MM.1S (cell line): ENCODE data around the gene TAS2R13.

ENCODE experiments used
- DNase-seq: peaks from one replicate; pipeline ENCODE4 v3.0.0-alpha.2; 2015
- H2AFZ ChIP-seq: fragments of 300-600 bp; sonication (generic); 2 replicates; pipeline ENCODE4 v1.6.0; 2016; ENCODE audit warnings: antibody characterized with exemption, low read length
- H3F3A ChIP-seq: fragments of 300-600 bp; sonication (generic); 2 replicates; pipeline ENCODE4 v1.6.1; 2016; ENCODE audit warnings: mild to moderate bottlenecking, antibody characterized with exemption, low read length, moderate library complexity, mixed read lengths; ENCODE audit not compliant: insufficient read depth
- H3K27ac ChIP-seq: fragments of 300-600 bp; sonication (generic); 2 replicates; pipeline ENCODE4 v1.5.1; 2016; ENCODE audit warnings: mild to moderate bottlenecking, low read length
- H3K27me3 ChIP-seq: fragments of 300-600 bp; sonication (generic); replicated peaks from 2 replicates; pipeline ENCODE4 v1.6.0; 2016; ENCODE audit warnings: low read length; ENCODE audit not compliant: insufficient read depth
- H3K36me3 ChIP-seq: fragments of 300-600 bp; sonication (generic); replicated peaks from 2 replicates; pipeline ENCODE4 v1.6.1; 2016; ENCODE audit warnings: mild to moderate bottlenecking, low read length, mixed read lengths; ENCODE audit not compliant: insufficient read depth
- H3K4me1 ChIP-seq: fragments of 300-600 bp; sonication (generic); 2 replicates; pipeline ENCODE4 v1.6.1; 2016; ENCODE audit warnings: low read length, mixed read lengths
- H3K4me2 ChIP-seq: fragments of 300-600 bp; sonication (generic); 2 replicates; pipeline ENCODE4 v1.6.0; 2016; ENCODE audit warnings: low read depth, low read length
- H3K4me3 ChIP-seq: fragments of 300-600 bp; sonication (generic); 2 replicates; pipeline ENCODE4 v1.5.1; 2016; ENCODE audit warnings: low read length, mixed read lengths
- H3K79me2 ChIP-seq: fragments of 300-600 bp; sonication (generic); 2 replicates; pipeline ENCODE4 v1.6.1; 2016; ENCODE audit warnings: mixed run types, low read length, mixed read lengths
- H3K9ac ChIP-seq: fragments of 300-600 bp; sonication (generic); 2 replicates; pipeline ENCODE4 v1.6.1; 2016; ENCODE audit warnings: low read length, mixed read lengths
- H3K9me2 ChIP-seq: fragments of 300-600 bp; sonication (generic); replicated peaks from 2 replicates; pipeline ENCODE4 v1.6.1; 2016; ENCODE audit warnings: mild to moderate bottlenecking, low read length, mixed read lengths; ENCODE audit not compliant: insufficient read depth
- H3K9me3 ChIP-seq: fragments of 300-600 bp; sonication (generic); replicated peaks from 2 replicates; pipeline ENCODE4 v1.6.1; 2016; ENCODE audit warnings: mild to moderate bottlenecking, low read length, mixed read lengths; ENCODE audit not compliant: insufficient read depth
- H4K20me1 ChIP-seq: fragments of 300-600 bp; sonication (generic); 2 replicates; pipeline ENCODE4 v1.6.1; 2016; ENCODE audit warnings: mild to moderate bottlenecking, low read length, moderate library complexity, mixed read lengths; ENCODE audit not compliant: insufficient read depth
- CTCF ChIP-seq: fragments of 300-600 bp; sonication (generic); IDR thresholded peaks from 2 replicates; pipeline ENCODE4 v1.5.1; 2016; ENCODE audit warnings: antibody characterized with exemption, low read length, mixed read lengths
- EZH2 ChIP-seq: fragments of 300-600 bp; sonication (generic); optimal IDR thresholded peaks from 2 replicates; pipeline ENCODE3; 2017; ENCODE audit warnings: low read depth, mild to moderate bottlenecking, antibody characterized with exemption, low read length, mixed read lengths
- EZH2phosphoT487 ChIP-seq: fragments of 300-600 bp; sonication (generic); IDR thresholded peaks from 2 replicates; pipeline ENCODE4 v1.6.1; 2018; ENCODE audit warnings: antibody characterized with exemption, low read length

The TAS2R13 gene

GRCh38 chr12:10900972-10901371 is 8.4 kb downstream of the TAS2R13 start:
- H4K20me1 ChIP-seq = no peaks in the 10 kb centered on the region
- TF ChIP-seq EZH2 (no peak), CTCF (no peak), EZH2phosphoT487 (no peak)
- no peak overlapping the region for H3K4me3 ChIP-seq
- H3K4me1 ChIP-seq = no peaks in the 10 kb centered on the region
- DNase-seq = no peak
- H3K27me3 ChIP-seq = no peaks in the 10 kb centered on the region
- no peaks in the 10 kb centered on the region for H3F3A ChIP-seq
- H3K9me2 ChIP-seq = no peaks in the 10 kb centered on the region
- no peak overlapping the region for H3K9ac ChIP-seq
- no peak overlapping the region for H3K4me2 ChIP-seq
- no peaks in the 10 kb centered on the region for H3K79me2 ChIP-seq
- H2AFZ ChIP-seq = no peak overlapping the region
- H3K27ac ChIP-seq = no peak overlapping the region
- no peaks in the 10 kb centered on the region for H3K36me3 ChIP-seq
- no peaks in the 10 kb centered on the region for H3K9me3 ChIP-seq

- DNase-seq = no peak
- H3K4me2 ChIP-seq = no peak overlapping the region
- no peaks in the 10 kb centered on the region for H3K9me3 ChIP-seq
- no peaks in the 10 kb centered on the region for H3K9me2 ChIP-seq
- H2AFZ ChIP-seq = no peak overlapping the region
- no peaks in the 10 kb centered on the region for H3K27me3 ChIP-seq
- H3K4me1 ChIP-seq = no peaks in the 10 kb centered on the region
- H3K9ac ChIP-seq = no peak overlapping the region
- no peak overlapping the region for H3K4me3 ChIP-seq
- no peaks in the 10 kb centered on the region for H4K20me1 ChIP-seq
- TF ChIP-seq EZH2 (no peak), CTCF (no peak), EZH2phosphoT487 (no peak)
- H3K27ac ChIP-seq = no peak overlapping the region
- H3F3A ChIP-seq = no peaks in the 10 kb centered on the region
- H3K79me2 ChIP-seq = no peaks in the 10 kb centered on the region
- no peaks in the 10 kb centered on the region for H3K36me3 ChIP-seq
Measured at GRCh38 chr12:10900530-10900929, 8.8 kb downstream of the TAS2R13 start.

- Histone ChIP-seq H3F3A (no peaks in the 10 kb centered on the region), H3K36me3 (no peaks in the 10 kb centered on the region), H3K9me3 (no peaks in the 10 kb centered on the region), H2AFZ (no peak overlapping the region), H3K27ac (no peak overlapping the region), H3K4me2 (no peak overlapping the region), H3K4me3 (no peak overlapping the region), H3K79me2 (no peaks in the 10 kb centered on the region), H3K27me3 (no peaks in the 10 kb centered on the region), H3K4me1 (no peaks in the 10 kb centered on the region), H3K9ac (no peak overlapping the region), H3K9me2 (no peaks in the 10 kb centered on the region), H4K20me1 (no peaks in the 10 kb centered on the region)
- TF ChIP-seq EZH2phosphoT487 (no peak), EZH2 (no peak), CTCF (no peak)
- DNase-seq = no peak
Measured at GRCh38 chr12:10896854-10897253, 12.5 kb downstream of the TAS2R13 start.
